Trophoblast cell (in vitro differentiated cells and primary cell): ENCODE data around the gene GCLM.
"Not testable (repeated sequence)": the region's sequence is repeated elsewhere in the genome, so short reads cannot be mapped to it uniquely, and the experiment has no call there.

Source experiments
- DNase-seq, 2 donors: peaks; one replicate each; pipeline ENCODE4 v3.0.0-alpha.2; 2016
- H2AFZ ChIP-seq: 2 replicates; pipeline ENCODE4 v1.6.1; 2013; ENCODE audit warnings: low read length, moderate library complexity, mild to moderate bottlenecking; ENCODE audit not compliant: insufficient read depth, poor library complexity
- H2AK5ac ChIP-seq: 2 replicates; pipeline ENCODE4 v1.6.1; 2013; ENCODE audit warnings: mild to moderate bottlenecking, low read length
- H2BK120ac ChIP-seq: 2 replicates; pipeline ENCODE4 v1.6.1; 2013; ENCODE audit warnings: low read length, mild to moderate bottlenecking, moderate library complexity; ENCODE audit not compliant: insufficient read depth, poor library complexity
- H2BK12ac ChIP-seq: 2 replicates; pipeline ENCODE4 v1.6.1; 2013; ENCODE audit warnings: mild to moderate bottlenecking, low read length, moderate library complexity
- H2BK5ac ChIP-seq: 2 replicates; pipeline ENCODE4 v1.6.1; 2013; ENCODE audit warnings: low read length, low read depth, moderate library complexity, mild to moderate bottlenecking; ENCODE audit not compliant: poor library complexity
- H3K14ac ChIP-seq: 2 replicates; pipeline ENCODE4 v1.6.1; 2013; ENCODE audit warnings: mild to moderate bottlenecking, low read length
- H3K18ac ChIP-seq: 2 replicates; pipeline ENCODE4 v1.6.1; 2013; ENCODE audit warnings: mild to moderate bottlenecking, low read length
- H3K23ac ChIP-seq: 2 replicates; pipeline ENCODE4 v1.6.1; 2013; ENCODE audit warnings: low read length
- H3K27ac ChIP-seq: 2 replicates; pipeline ENCODE4 v1.5.1; 2013; ENCODE audit warnings: low read depth, mild to moderate bottlenecking, inconsistent platforms, low read length, moderate library complexity
- H3K27me3 ChIP-seq: 2 replicates; pipeline ENCODE4 v1.6.1; 2013; ENCODE audit warnings: inconsistent platforms, mild to moderate bottlenecking, low read length, moderate library complexity; ENCODE audit not compliant: insufficient read depth
- H3K36me3 ChIP-seq, 2 experiments: 1 replicate in 1 of 2; 2 replicates in 1 of 2; pipeline ENCODE4 v1.6.1; 2013; ENCODE audit warnings: low read length in 2 of 2, mild to moderate bottlenecking in 2 of 2, moderate library complexity in 1 of 2; ENCODE audit not compliant: insufficient read depth in 2 of 2, control insufficient read depth in 1 of 2
- H3K4ac ChIP-seq: 2 replicates; pipeline ENCODE4 v1.6.1; 2013; ENCODE audit warnings: low read depth, mild to moderate bottlenecking, low read length, moderate library complexity
- H3K4me1 ChIP-seq, 2 experiments: 1 replicate in 1 of 2; 2 replicates in 1 of 2; pipeline ENCODE4 v1.6.1; 2013; ENCODE audit warnings: low read length in 2 of 2, mild to moderate bottlenecking in 2 of 2, moderate library complexity in 1 of 2; ENCODE audit not compliant: insufficient read depth in 2 of 2, control insufficient read depth in 1 of 2
- H3K4me2 ChIP-seq: 2 replicates; pipeline ENCODE4 v1.6.1; 2013; ENCODE audit warnings: inconsistent platforms, mild to moderate bottlenecking, low read length, moderate library complexity
- H3K4me3 ChIP-seq: 2 replicates; pipeline ENCODE4 v1.5.1; 2013; ENCODE audit warnings: mild to moderate bottlenecking, low read depth, low read length, inconsistent platforms
- H3K79me1 ChIP-seq: one replicate; pipeline ENCODE4 v1.6.1; 2013; ENCODE audit warnings: low read length
- H3K79me2 ChIP-seq: 2 replicates; pipeline ENCODE4 v1.6.1; 2013; ENCODE audit warnings: low read length, mild to moderate bottlenecking; ENCODE audit not compliant: control insufficient read depth, insufficient read depth, poor library complexity
- H3K9ac ChIP-seq: 2 replicates; pipeline ENCODE4 v1.6.1; 2013; ENCODE audit warnings: mild to moderate bottlenecking, low read length
- H3K9me3 ChIP-seq: 2 replicates; pipeline ENCODE4 v1.6.1; 2013; ENCODE audit warnings: low read depth, mild to moderate bottlenecking, control low read depth, inconsistent platforms, low read length; ENCODE audit not compliant: insufficient read depth
- H4K12ac ChIP-seq: 2 replicates; pipeline ENCODE4 v1.6.1; 2013; ENCODE audit warnings: low read depth, mild to moderate bottlenecking, low read length, moderate library complexity
- H4K8ac ChIP-seq: 2 replicates; pipeline ENCODE4 v1.6.1; 2013; ENCODE audit warnings: low read depth, mild to moderate bottlenecking, low read length, moderate library complexity
- H4K91ac ChIP-seq: one replicate; pipeline ENCODE4 v1.6.1; 2013; ENCODE audit warnings: low read depth, mild to moderate bottlenecking, low read length, moderate library complexity
- WGBS: extraction: QIAGEN DNeasy Blood & Tissue Kit; methylation state at CpG from one replicate; pipeline ENCODE4 v1.1.7; 2013; ENCODE audit warnings: missing lambda C conversion rate; ENCODE audit not compliant: insufficient read length, insufficient coverage; ENCODE audit errors: extremely low coverage; 5-methylcytosine and 5-hydroxymethylcytosine counted together

The GCLM gene

DNA sequence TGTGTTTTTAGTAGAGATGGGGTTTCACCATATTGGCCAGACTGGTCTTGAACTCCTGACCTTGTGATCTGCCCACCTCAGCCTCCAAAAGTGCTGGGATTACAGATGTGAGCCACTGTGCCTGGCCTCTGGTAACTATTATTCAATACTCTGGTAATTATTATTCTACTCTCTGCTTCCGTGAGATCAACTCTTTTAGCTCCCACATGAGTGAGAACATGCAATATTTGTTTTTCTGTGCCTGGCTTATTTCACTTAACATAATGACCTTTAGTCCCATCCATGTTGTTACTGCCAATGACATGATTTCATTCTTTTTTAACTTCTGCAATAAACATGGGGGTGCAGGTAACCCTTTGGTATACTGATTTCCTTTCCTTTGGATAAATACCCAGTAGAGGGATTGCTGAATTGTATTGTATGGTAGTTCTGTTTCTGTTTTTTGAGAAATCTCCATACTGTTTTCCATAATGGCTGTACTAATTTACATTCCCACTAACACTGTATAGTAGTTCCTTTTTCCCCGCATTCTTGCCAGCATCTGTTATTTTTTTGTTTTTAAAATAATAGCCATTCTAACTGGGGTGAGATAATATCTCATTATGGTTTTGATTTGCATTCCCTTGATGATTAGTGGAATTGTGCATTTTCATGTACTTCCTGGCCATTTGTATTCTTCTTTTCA, 37.9 kb upstream of the GCLM start:
- not testable (repeated sequence) for H3K27ac ChIP-seq, H3K4me3 ChIP-seq, H4K12ac ChIP-seq, H3K79me2 ChIP-seq, H3K23ac ChIP-seq, H3K4ac ChIP-seq, H3K4me1 ChIP-seq, H3K4me2 ChIP-seq, H3K18ac ChIP-seq, H2AK5ac ChIP-seq, H2BK12ac ChIP-seq, H3K14ac ChIP-seq, H3K9me3 ChIP-seq, H3K79me1 ChIP-seq, H2BK120ac ChIP-seq, H4K8ac ChIP-seq, H2BK5ac ChIP-seq, H3K27me3 ChIP-seq, H2AFZ ChIP-seq, H4K91ac ChIP-seq, H3K36me3 ChIP-seq, H3K9ac ChIP-seq, DNase-seq
- no CpG with 5 or more reads among the region's 2 CpGs for WGBS

DNA sequence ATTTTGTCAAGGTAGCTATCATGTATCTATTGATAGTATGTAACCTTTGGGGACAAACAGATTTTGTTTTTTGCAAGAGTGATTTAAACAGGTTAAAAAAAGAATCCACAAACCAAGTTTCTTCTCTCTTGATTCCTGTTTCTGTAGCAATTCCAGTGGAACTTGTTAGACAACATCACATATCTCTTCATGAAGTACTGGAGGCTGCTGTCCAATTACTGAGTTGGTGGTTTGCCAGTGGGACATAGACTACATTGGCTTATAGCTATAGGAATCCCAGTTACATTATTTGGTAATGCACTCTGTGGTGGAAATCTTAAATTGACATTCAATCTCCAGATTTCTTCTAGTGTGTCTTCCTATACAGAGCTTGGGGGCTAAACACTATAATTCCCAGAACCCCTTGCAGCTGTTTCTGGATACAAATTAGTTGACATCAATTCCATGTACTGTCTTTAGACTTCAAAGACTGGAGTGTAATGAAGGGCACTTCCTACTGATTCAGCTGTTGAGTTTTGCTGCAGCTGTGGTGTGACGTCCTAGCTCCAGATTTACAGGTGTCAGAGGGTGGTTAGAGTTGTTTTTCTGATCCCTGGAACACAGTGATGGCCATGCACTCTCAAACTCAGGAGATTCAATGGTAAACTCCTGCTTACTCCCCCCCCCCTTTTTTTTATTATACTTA, 29.4 kb upstream of the GCLM start:
- Histone ChIP-seq H3K9me3 (no peaks in the 10 kb centered on the region), H3K4me3 (no peak overlapping the region), H3K9ac (no peak overlapping the region), H2AFZ (no peak overlapping the region), H2BK5ac (no peak overlapping the region), H3K27ac (no peak overlapping the region), H3K18ac (no peak overlapping the region), H3K27me3 (no peaks in the 10 kb centered on the region), H2AK5ac (no peak overlapping the region), H2BK120ac (no peak overlapping the region), H3K79me1 (peaks cover 2% of the 10 kb centered on the region), H3K4me1 (peaks cover 3% of the 10 kb centered on the region in 2 experiments), H4K8ac (no peak overlapping the region), H3K4ac (no peak overlapping the region), H3K79me2 (no peaks in the 10 kb centered on the region), H3K36me3 (no peaks in the 10 kb centered on the region), H2BK12ac (no peak overlapping the region), H3K23ac (no peak overlapping the region), H4K12ac (no peak overlapping the region), H4K91ac (no peak overlapping the region), H3K4me2 (no peak overlapping the region), H3K14ac (no peak overlapping the region)
- peak; percentile 15 to 67 for DNase-seq
- no CpG with 5 or more reads among the region's 1 CpG for WGBS

DNA sequence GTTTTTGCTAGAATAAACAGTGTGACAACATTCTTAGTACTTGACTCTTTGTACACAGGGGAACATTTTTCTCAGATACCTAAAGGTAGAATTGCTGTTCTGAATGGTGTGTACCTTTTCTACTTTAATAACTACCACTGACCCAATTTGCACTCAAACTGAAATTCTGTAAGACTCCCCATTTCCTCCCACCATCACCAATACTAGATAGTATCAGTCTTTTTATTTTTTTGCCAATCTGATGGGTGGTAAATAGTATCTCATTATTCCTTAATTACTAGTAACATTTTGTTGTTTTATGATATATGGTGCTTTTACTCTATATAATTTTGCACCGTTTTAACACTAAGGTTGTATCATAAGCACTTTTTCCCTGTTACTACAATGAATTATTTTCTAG, 28.8 kb upstream of the GCLM start:
- H3K14ac ChIP-seq: no peak overlapping the region
- H3K27ac ChIP-seq: no peak overlapping the region
- H3K4me2 ChIP-seq: no peak overlapping the region
- H2AK5ac ChIP-seq: no peak overlapping the region
- no peaks in the 10 kb centered on the region for H3K9me3 ChIP-seq
- no peaks in the 10 kb centered on the region for H3K79me1 ChIP-seq
- no peak overlapping the region for H2BK120ac ChIP-seq
- no peaks in the 10 kb centered on the region for H3K79me2 ChIP-seq
- no peak overlapping the region for H3K4me3 ChIP-seq
- H3K4ac ChIP-seq: no peak overlapping the region
- H3K9ac ChIP-seq: no peak overlapping the region
- H4K12ac ChIP-seq: no peak overlapping the region
- no peak for DNase-seq
- H2BK12ac ChIP-seq: no peak overlapping the region
- no CpG with 5 or more reads among the region's 1 CpG for WGBS
- H3K18ac ChIP-seq: no peak overlapping the region
- no peak overlapping the region for H4K91ac ChIP-seq
- no peaks in the 10 kb centered on the region for H3K27me3 ChIP-seq
- no peak overlapping the region for H3K23ac ChIP-seq
- H4K8ac ChIP-seq: no peak overlapping the region
- H3K4me1 ChIP-seq: no peaks in the 10 kb centered on the region
- H3K36me3 ChIP-seq: no peaks in the 10 kb centered on the region
- H2BK5ac ChIP-seq: no peak overlapping the region
- no peak overlapping the region for H2AFZ ChIP-seq

- no peaks in the 10 kb centered on the region for H3K79me2 ChIP-seq
- H2AFZ ChIP-seq: no peak overlapping the region
- no peak overlapping the region for H3K4me2 ChIP-seq
- H3K9me3 ChIP-seq: no peaks in the 10 kb centered on the region
- no peak overlapping the region for H4K8ac ChIP-seq
- DNase-seq: no peak
- WGBS: no CpG with 5 or more reads among the region's 3 CpGs
- H2AK5ac ChIP-seq: no peak overlapping the region
- H3K4ac ChIP-seq: no peak overlapping the region
- no peaks in the 10 kb centered on the region for H3K79me1 ChIP-seq
- H3K36me3 ChIP-seq: peaks cover 0 to 2% of the 10 kb centered on the region in 2 experiments
- H3K4me3 ChIP-seq: no peak overlapping the region
- H3K18ac ChIP-seq: no peak overlapping the region
- H3K9ac ChIP-seq: no peak overlapping the region
- no peak overlapping the region for H3K27ac ChIP-seq
- H2BK12ac ChIP-seq: no peak overlapping the region
- H4K91ac ChIP-seq: no peak overlapping the region
- H2BK5ac ChIP-seq: no peak overlapping the region
- H2BK120ac ChIP-seq: no peak overlapping the region
- no peak overlapping the region for H4K12ac ChIP-seq
- no peak overlapping the region for H3K14ac ChIP-seq
- no peaks in the 10 kb centered on the region for H3K27me3 ChIP-seq
- no peak overlapping the region for H3K23ac ChIP-seq
- H3K4me1 ChIP-seq: no peaks in the 10 kb centered on the region
Observed at GRCh38 chr1:93925206-93925605, 16.0 kb upstream of the GCLM start.
